Neuronal stem cell (in vitro differentiated cells): ENCODE data around the gene RBCK1.

ENCODE experiments used
- DNase-seq: peaks from one replicate; pipeline ENCODE4 v3.0.0-alpha.2; 2013; ENCODE audit warnings: low spot score
- H2AFZ ChIP-seq: one replicate; pipeline ENCODE4 v1.6.1; 2013; ENCODE audit warnings: mild to moderate bottlenecking, low read length, inconsistent platforms
- H2AK5ac ChIP-seq: 2 replicates; pipeline ENCODE4 v1.6.1; 2013; ENCODE audit warnings: low read depth, mild to moderate bottlenecking, inconsistent platforms, low read length, moderate library complexity, mixed read lengths
- H2BK120ac ChIP-seq: 2 replicates; pipeline ENCODE4 v1.6.1; 2013; ENCODE audit warnings: low read depth, mild to moderate bottlenecking, inconsistent platforms, low read length, moderate library complexity, mixed read lengths
- H2BK12ac ChIP-seq: one replicate; pipeline ENCODE4 v1.6.1; 2013; ENCODE audit warnings: low read length, inconsistent platforms
- H2BK15ac ChIP-seq: 2 replicates; pipeline ENCODE4 v1.6.1; 2013; ENCODE audit warnings: mild to moderate bottlenecking, low read length, inconsistent platforms, mixed read lengths
- H2BK5ac ChIP-seq: one replicate; pipeline ENCODE4 v1.6.1; 2013; ENCODE audit warnings: inconsistent platforms, mild to moderate bottlenecking, low read length, moderate library complexity
- H3K14ac ChIP-seq: one replicate; pipeline ENCODE4 v1.6.1; 2013; ENCODE audit warnings: low read length, inconsistent platforms
- H3K18ac ChIP-seq: 2 replicates; pipeline ENCODE4 v1.6.1; 2013; ENCODE audit warnings: low read length, inconsistent platforms
- H3K23ac ChIP-seq: 2 replicates; pipeline ENCODE4 v1.6.1; 2013; ENCODE audit warnings: low read depth, mild to moderate bottlenecking, mixed read lengths, low read length, inconsistent platforms; ENCODE audit not compliant: poor library complexity
- H3K27ac ChIP-seq: replicated peaks from 3 replicates; pipeline ENCODE4 v1.5.1; 2013; ENCODE audit warnings: low read length, inconsistent platforms
- H3K27me3 ChIP-seq, 3 experiments: 2 replicates each; pipeline ENCODE4 v1.6.1; 2013; ENCODE audit warnings: low read length in 3 of 3, mild to moderate bottlenecking in 2 of 3, inconsistent platforms in 1 of 3, low read depth in 1 of 3, mixed read lengths in 1 of 3, moderate library complexity in 1 of 3; ENCODE audit not compliant: control insufficient read depth in 3 of 3, insufficient read depth in 3 of 3
- H3K36me3 ChIP-seq, 2 donors: replicated peaks in 1 of 2; 2 replicates each; pipeline ENCODE4 v1.6.1; 2013; ENCODE audit warnings: low read length in 2 of 2; ENCODE audit not compliant: control insufficient read depth in 2 of 2, insufficient read depth in 2 of 2
- H3K4ac ChIP-seq: 2 replicates; pipeline ENCODE4 v1.6.1; 2013; ENCODE audit warnings: inconsistent platforms, mild to moderate bottlenecking, low read length, moderate library complexity
- H3K4me1 ChIP-seq, 2 donors: 1 replicate in 1 of 2; 2 replicates in 1 of 2; pipeline ENCODE4 v1.6.1; 2013; ENCODE audit warnings: low read length in 2 of 2, low read depth in 1 of 2; ENCODE audit not compliant: control insufficient read depth in 2 of 2, insufficient read depth in 1 of 2
- H3K4me2 ChIP-seq: one replicate; pipeline ENCODE4 v1.6.1; 2013; ENCODE audit warnings: mild to moderate bottlenecking, low read length, inconsistent platforms; ENCODE audit not compliant: insufficient read depth, poor library complexity, severe bottlenecking
- H3K4me3 ChIP-seq, 2 donors: 2 replicates each; pipeline ENCODE4 v1.5.1; 2013; ENCODE audit warnings: low read length in 2 of 2, mild to moderate bottlenecking in 2 of 2, inconsistent platforms in 1 of 2, moderate library complexity in 1 of 2
- H3K79me1 ChIP-seq: one replicate; pipeline ENCODE4 v1.6.1; 2013; ENCODE audit warnings: low read depth, mild to moderate bottlenecking, inconsistent platforms, low read length, moderate library complexity
- H3K9ac ChIP-seq: one replicate; pipeline ENCODE4 v1.6.1; 2013; ENCODE audit warnings: mild to moderate bottlenecking, low read depth, low read length, inconsistent platforms; ENCODE audit not compliant: poor library complexity
- H3K9me3 ChIP-seq, 2 donors: replicated peaks in 1 of 2; 2 replicates each; pipeline versions ENCODE3 to v1.6.1; 2013; ENCODE audit warnings: low read length in 2 of 2, mild to moderate bottlenecking in 2 of 2, inconsistent platforms in 1 of 2, low read depth in 1 of 2, mixed read lengths in 1 of 2, moderate library complexity in 1 of 2; ENCODE audit not compliant: control insufficient read depth in 2 of 2, insufficient read depth in 1 of 2
- H4K8ac ChIP-seq: one replicate; pipeline ENCODE4 v1.6.1; 2013; ENCODE audit warnings: low read depth, mild to moderate bottlenecking, inconsistent platforms, low read length, moderate library complexity
- H4K91ac ChIP-seq: one replicate; pipeline ENCODE4 v1.6.1; 2013; ENCODE audit warnings: low read length, low read depth, mild to moderate bottlenecking, inconsistent platforms; ENCODE audit not compliant: poor library complexity
- WGBS, 2 donors: extraction: QIAGEN DNeasy Blood & Tissue Kit; methylation state at CpG; one replicate each; pipeline ENCODE4 v1.1.7; 2013; ENCODE audit warnings: missing lambda C conversion rate in 2 of 2, mixed read lengths in 1 of 2; ENCODE audit not compliant: insufficient read length in 2 of 2, insufficient replicate concordance in 1 of 2; ENCODE audit errors: extremely low coverage in 2 of 2; 5-methylcytosine and 5-hydroxymethylcytosine counted together

Gene RBCK1

GRCh38 chr20:404088-404487 lies 4.0 kb upstream of the RBCK1 start:
- no peak overlapping the region for H2BK120ac ChIP-seq
- H2AK5ac ChIP-seq = no peak overlapping the region
- no peak overlapping the region for H4K91ac ChIP-seq
- peaks cover 15% of the 10 kb centered on the region in 2 donors for H3K4me1 ChIP-seq
- no peak overlapping the region for H3K4me2 ChIP-seq
- no CpG with 5 or more reads among the region's 4 CpGs for WGBS, 2 donors
- no peaks in the 10 kb centered on the region for H3K9me3 ChIP-seq
- no peak overlapping the region for H3K14ac ChIP-seq
- no peak overlapping the region for H4K8ac ChIP-seq
- DNase-seq = no peak
- H3K27ac ChIP-seq = no peak overlapping the region
- no peak overlapping the region for H3K4ac ChIP-seq
- no peak overlapping the region for H2BK15ac ChIP-seq
- no peak overlapping the region for H3K9ac ChIP-seq
- H2BK5ac ChIP-seq = no peak overlapping the region
- H3K4me3 ChIP-seq = no peak overlapping the region
- no peak overlapping the region for H3K18ac ChIP-seq
- no peak overlapping the region for H2AFZ ChIP-seq
- H3K79me1 ChIP-seq = peaks cover 6% of the 10 kb centered on the region
- H3K23ac ChIP-seq = no peak overlapping the region
- no peaks in the 10 kb centered on the region for H3K36me3 ChIP-seq
- no peak overlapping the region for H2BK12ac ChIP-seq
- no peaks in the 10 kb centered on the region for H3K27me3 ChIP-seq

- Histone ChIP-seq H4K8ac (no peak overlapping the region), H3K9me3 (peaks cover 0 to 12% of the 10 kb centered on the region in 2 donors), H3K4me3 (peak overlapping the region in 1 of 2 donors; percentile 94), H3K27ac (no peak overlapping the region), H2BK120ac (no peak overlapping the region), H4K91ac (no peak overlapping the region), H3K4ac (no peak overlapping the region), H3K9ac (no peak overlapping the region), H2BK15ac (no peak overlapping the region), H2AFZ (peak overlapping the region; percentile 93), H3K4me1 (peaks cover 9 to 13% of the 10 kb centered on the region in 2 donors), H3K14ac (no peak overlapping the region), H2BK5ac (no peak overlapping the region), H2AK5ac (no peak overlapping the region), H3K36me3 (peaks cover 7 to 19% of the 10 kb centered on the region in 2 donors), H3K18ac (no peak overlapping the region), H3K4me2 (peak overlapping the region; percentile 72), H3K23ac (no peak overlapping the region), H3K79me1 (peaks cover 6% of the 10 kb centered on the region), H3K27me3 (no peaks in the 10 kb centered on the region), H2BK12ac (no peak overlapping the region)
- no CpG with 5 or more reads among the region's 9 CpGs for WGBS, 2 donors
- DNase-seq = no peak
Measured at GRCh38 chr20:406200-407132, 1.6 kb upstream of the RBCK1 start.

- H3K9me3 ChIP-seq = peaks cover 0 to 20% of the 10 kb centered on the region in 2 donors
- H3K4me3 ChIP-seq = peak overlapping the region; percentile 80 to 94
- H2BK120ac ChIP-seq = no peak overlapping the region
- H4K91ac ChIP-seq = no peak overlapping the region
- H2BK5ac ChIP-seq = no peak overlapping the region
- H3K23ac ChIP-seq = no peak overlapping the region
- H3K9ac ChIP-seq = peak overlapping the region; percentile 71
- H3K79me1 ChIP-seq = peaks cover 6% of the 10 kb centered on the region
- H3K27ac ChIP-seq = no peak overlapping the region
- H3K4me2 ChIP-seq = peak overlapping the region; percentile 72
- WGBS, 2 donors = no CpG with 5 or more reads among the region's 45 CpGs
- H2BK15ac ChIP-seq = no peak overlapping the region
- no peak overlapping the region for H2AK5ac ChIP-seq
- DNase-seq = peak; percentile 70
- no peak overlapping the region for H2BK12ac ChIP-seq
- H4K8ac ChIP-seq = no peak overlapping the region
- H3K18ac ChIP-seq = peak overlapping the region; percentile 55
- no peak overlapping the region for H3K14ac ChIP-seq
- peaks cover 9 to 13% of the 10 kb centered on the region in 2 donors for H3K4me1 ChIP-seq
- H3K36me3 ChIP-seq = peaks cover 7 to 27% of the 10 kb centered on the region in 2 donors
- no peaks in the 10 kb centered on the region for H3K27me3 ChIP-seq
- H3K4ac ChIP-seq = no peak overlapping the region
- peak overlapping the region; percentile 93 for H2AFZ ChIP-seq
Measured at GRCh38 chr20:407133-407952, 756 bp upstream of the RBCK1 start.
